Mesenchymal stem cell (in vitro differentiated cells and primary cell): ENCODE data around the gene PCBD2.

Source experiments
- DNase-seq: peaks from one replicate; pipeline ENCODE4 v3.0.0-alpha.2; 2013
- H2AFZ ChIP-seq: one replicate; pipeline ENCODE4 v1.6.1; 2013; ENCODE audit warnings: low read depth, mild to moderate bottlenecking, control low read depth, inconsistent platforms, low read length, moderate library complexity
- H2AK5ac ChIP-seq: 2 replicates; pipeline ENCODE4 v1.6.1; 2013; ENCODE audit warnings: low read length, moderate library complexity, mild to moderate bottlenecking, inconsistent platforms; ENCODE audit not compliant: severe bottlenecking
- H2BK120ac ChIP-seq: one replicate; pipeline ENCODE4 v1.6.1; 2013; ENCODE audit warnings: low read depth, mild to moderate bottlenecking, inconsistent platforms, low read length, moderate library complexity
- H2BK12ac ChIP-seq, 2 experiments: one replicate each; pipeline ENCODE4 v1.6.1; 2013; ENCODE audit warnings: inconsistent platforms in 2 of 2, low read length in 2 of 2, mild to moderate bottlenecking in 2 of 2, moderate library complexity in 2 of 2, control low read depth in 1 of 2
- H2BK15ac ChIP-seq: one replicate; pipeline ENCODE4 v1.6.1; 2013; ENCODE audit warnings: mild to moderate bottlenecking, low read depth, inconsistent platforms; ENCODE audit not compliant: poor library complexity, severe bottlenecking
- H2BK5ac ChIP-seq: 2 replicates; pipeline ENCODE4 v1.6.1; 2013; ENCODE audit warnings: low read depth, mild to moderate bottlenecking, low read length, control low read depth, inconsistent platforms; ENCODE audit not compliant: poor library complexity, severe bottlenecking
- H3K14ac ChIP-seq, 2 experiments: one replicate each; pipeline ENCODE4 v1.6.1; 2013; ENCODE audit warnings: inconsistent platforms in 2 of 2, low read length in 2 of 2, control low read depth in 1 of 2, mild to moderate bottlenecking in 1 of 2, moderate library complexity in 1 of 2
- H3K18ac ChIP-seq, 2 experiments: one replicate each; pipeline ENCODE4 v1.6.1; 2013; ENCODE audit warnings: inconsistent platforms in 2 of 2, low read length in 2 of 2, control low read depth in 1 of 2, low read depth in 1 of 2, mild to moderate bottlenecking in 1 of 2
- H3K23ac ChIP-seq, 2 experiments: one replicate each; pipeline ENCODE4 v1.6.1; 2013; ENCODE audit warnings: inconsistent platforms in 2 of 2, low read length in 2 of 2, mild to moderate bottlenecking in 2 of 2, moderate library complexity in 2 of 2, control low read depth in 1 of 2
- H3K27ac ChIP-seq: 2 replicates; pipeline ENCODE4 v1.5.1; 2013; ENCODE audit warnings: mild to moderate bottlenecking, moderate library complexity, low read length, control low read depth, inconsistent platforms; ENCODE audit not compliant: poor library complexity, severe bottlenecking
- H3K27me3 ChIP-seq, 2 experiments: 2 replicates each; pipeline versions ENCODE4 v1.6.1 to v1.7.0; 2013; ENCODE audit warnings: low read length in 2 of 2, mild to moderate bottlenecking in 2 of 2, moderate library complexity in 2 of 2, control low read depth in 1 of 2, inconsistent platforms in 1 of 2; ENCODE audit not compliant: control insufficient read depth in 1 of 2, insufficient read depth in 1 of 2
- H3K36me3 ChIP-seq, 2 experiments: 2 replicates each; pipeline versions ENCODE4 v1.6.1 to v1.7.0; 2013; ENCODE audit warnings: low read length in 2 of 2, control low read depth in 1 of 2, inconsistent platforms in 1 of 2, low read depth in 1 of 2, mild to moderate bottlenecking in 1 of 2; ENCODE audit not compliant: insufficient read depth in 2 of 2, control insufficient read depth in 1 of 2
- H3K4ac ChIP-seq, 2 experiments: one replicate each; pipeline ENCODE4 v1.6.1; 2013; ENCODE audit warnings: inconsistent platforms in 2 of 2, low read length in 2 of 2, mild to moderate bottlenecking in 2 of 2, moderate library complexity in 2 of 2, control low read depth in 1 of 2, low read depth in 1 of 2
- H3K4me1 ChIP-seq: 2 replicates; pipeline ENCODE4 v1.6.1; 2013; ENCODE audit warnings: low read depth, low read length, control low read depth; ENCODE audit not compliant: control insufficient read depth, insufficient read depth
- H3K4me2 ChIP-seq: 2 replicates; pipeline ENCODE4 v1.6.1; 2013; ENCODE audit warnings: low read length, mild to moderate bottlenecking, inconsistent platforms; ENCODE audit not compliant: poor library complexity, severe bottlenecking
- H3K4me3 ChIP-seq, 2 experiments: 2 replicates each; pipeline versions ENCODE4 v1.5.1 to v1.7.0; 2013; ENCODE audit warnings: low read length in 2 of 2, mild to moderate bottlenecking in 2 of 2, control low read depth in 1 of 2, low read depth in 1 of 2; ENCODE audit not compliant: insufficient read depth in 1 of 2
- H3K79me1 ChIP-seq: replicated peaks from 2 replicates; pipeline ENCODE4 v1.6.1; 2013; ENCODE audit warnings: mild to moderate bottlenecking, control low read depth, low read length, inconsistent platforms; ENCODE audit not compliant: poor library complexity, severe bottlenecking
- H3K9ac ChIP-seq: 2 replicates; pipeline ENCODE4 v1.7.0; 2013; ENCODE audit warnings: mild to moderate bottlenecking, low read length, moderate library complexity
- H3K9me3 ChIP-seq: 2 replicates; pipeline ENCODE4 v1.7.0; 2013; ENCODE audit warnings: mild to moderate bottlenecking, low read length; ENCODE audit not compliant: control insufficient read depth
- H4K8ac ChIP-seq: one replicate; pipeline ENCODE4 v1.6.1; 2013; ENCODE audit warnings: inconsistent platforms, mild to moderate bottlenecking, low read length, moderate library complexity
- H4K91ac ChIP-seq: one replicate; pipeline ENCODE4 v1.6.1; 2013; ENCODE audit warnings: mild to moderate bottlenecking, low read length, inconsistent platforms
- WGBS: methylation state at CpG from one replicate; pipeline ENCODE4 v1.1.7; 2013; ENCODE audit warnings: mixed read lengths; 5-methylcytosine and 5-hydroxymethylcytosine counted together

The PCBD2 gene

GRCh38 chr5:134920848-134921575 is 16.1 kb downstream of the PCBD2 start:
- no peak overlapping the region for H3K18ac ChIP-seq
- peaks cover 13 to 29% of the 10 kb centered on the region in 2 experiments for H3K36me3 ChIP-seq
- 95% methylated on average over 9 of the region's 9 CpGs for WGBS
- H2BK15ac ChIP-seq, result no peak overlapping the region
- H3K14ac ChIP-seq, result no peak overlapping the region
- H3K79me1 ChIP-seq, result peaks cover 20% of the 10 kb centered on the region
- H3K9ac ChIP-seq, result no peak overlapping the region
- H4K91ac ChIP-seq, result no peak overlapping the region
- no peak overlapping the region for H2AK5ac ChIP-seq
- H3K27ac ChIP-seq, result no peak overlapping the region
- H3K4me2 ChIP-seq, result no peak overlapping the region
- H3K27me3 ChIP-seq, result no peaks in the 10 kb centered on the region
- no peak for DNase-seq
- H3K9me3 ChIP-seq, result no peaks in the 10 kb centered on the region
- H3K4ac ChIP-seq, result no peak overlapping the region
- no peak overlapping the region for H2AFZ ChIP-seq
- no peak overlapping the region for H4K8ac ChIP-seq
- no peak overlapping the region for H2BK120ac ChIP-seq
- no peak overlapping the region for H2BK12ac ChIP-seq
- no peak overlapping the region for H3K23ac ChIP-seq
- no peaks in the 10 kb centered on the region for H3K4me1 ChIP-seq
- H2BK5ac ChIP-seq, result no peak overlapping the region
- no peak overlapping the region for H3K4me3 ChIP-seq

- Histone ChIP-seq H2BK120ac (no peak overlapping the region), H2AK5ac (no peak overlapping the region), H3K23ac (no peak overlapping the region), H2AFZ (no peak overlapping the region), H3K79me1 (peaks cover 7% of the 10 kb centered on the region), H3K9me3 (no peaks in the 10 kb centered on the region), H3K4me2 (no peak overlapping the region), H3K27ac (no peak overlapping the region), H3K4me3 (no peak overlapping the region), H3K27me3 (no peaks in the 10 kb centered on the region), H3K4ac (no peak overlapping the region), H4K91ac (no peak overlapping the region), H3K4me1 (peaks cover 7% of the 10 kb centered on the region), H3K14ac (no peak overlapping the region), H3K36me3 (peaks cover 0 to 32% of the 10 kb centered on the region in 2 experiments), H3K18ac (no peak overlapping the region), H2BK15ac (no peak overlapping the region), H2BK12ac (no peak overlapping the region), H3K9ac (no peak overlapping the region), H4K8ac (no peak overlapping the region), H2BK5ac (no peak overlapping the region)
- WGBS, result 92% methylated on average over 3 of the region's 3 CpGs
- no peak for DNase-seq
These were observed 27.6 kb downstream of the PCBD2 start for GRCh38 chr5:134932508-134932907.

- Histone ChIP-seq H3K36me3 (peaks cover 0 to 39% of the 10 kb centered on the region in 2 experiments), H3K23ac (no peak overlapping the region), H2BK5ac (no peak overlapping the region), H2AK5ac (no peak overlapping the region), H4K91ac (no peak overlapping the region), H3K14ac (no peak overlapping the region), H3K4me1 (peaks cover 7% of the 10 kb centered on the region), H3K79me1 (peaks cover 7% of the 10 kb centered on the region), H2BK12ac (no peak overlapping the region), H2BK15ac (no peak overlapping the region), H2BK120ac (no peak overlapping the region), H2AFZ (no peak overlapping the region), H3K27ac (no peak overlapping the region), H3K4ac (no peak overlapping the region), H4K8ac (no peak overlapping the region), H3K9ac (no peak overlapping the region), H3K9me3 (no peaks in the 10 kb centered on the region), H3K4me3 (no peak overlapping the region), H3K27me3 (no peaks in the 10 kb centered on the region), H3K4me2 (no peak overlapping the region), H3K18ac (no peak overlapping the region)
- WGBS, result 100% methylated on average over 3 of the region's 5 CpGs
- no peak for DNase-seq
These were observed 29.3 kb downstream of the PCBD2 start for GRCh38 chr5:134934202-134934601.

GRCh38 chr5:134935711-134936602 is 31.0 kb downstream of the PCBD2 start:
- Histone ChIP-seq H3K4me2 (peak overlapping the region; percentile 5), H3K9ac (no peak overlapping the region), H2BK15ac (no peak overlapping the region), H3K4me1 (peaks cover 7% of the 10 kb centered on the region), H3K79me1 (peaks cover 5% of the 10 kb centered on the region), H4K8ac (no peak overlapping the region), H3K18ac (no peak overlapping the region), H3K27ac (peak overlapping the region; percentile 19), H3K9me3 (no peaks in the 10 kb centered on the region), H4K91ac (no peak overlapping the region), H3K4ac (no peak overlapping the region), H2BK120ac (no peak overlapping the region), H2AFZ (no peak overlapping the region), H3K27me3 (no peaks in the 10 kb centered on the region), H2AK5ac (no peak overlapping the region), H3K4me3 (no peak overlapping the region), H3K36me3 (peaks cover 5 to 39% of the 10 kb centered on the region in 2 experiments), H3K14ac (no peak overlapping the region), H3K23ac (no peak overlapping the region), H2BK5ac (no peak overlapping the region), H2BK12ac (no peak overlapping the region)
- WGBS, result 93% methylated on average over 11 of the region's 12 CpGs
- no peak for DNase-seq
